HFF-Myc (cell line): ENCODE measurements around the gene ZNF532.

Source experiments
- DNase-seq: peaks from one replicate; pipeline ENCODE4 v3.0.0-alpha.2; 2011; ENCODE audit warnings: low read depth; ENCODE audit errors: extremely low read depth
- H3K4me3 ChIP-seq: replicated peaks from 2 replicates; pipeline ENCODE4 v1.5.1; 2011; ENCODE audit warnings: low read depth, mild to moderate bottlenecking, control low read depth, low read length
- CTCF ChIP-seq: IDR thresholded peaks from 2 replicates; pipeline ENCODE4 v1.5.1; 2012; ENCODE audit warnings: mild to moderate bottlenecking, low read depth, low read length, control low read depth; ENCODE audit errors: missing control alignments

The ZNF532 gene

GRCh38 chr18:58970943-58971790, 106.5 kb downstream of the ZNF532 start:
- no peak for DNase-seq
- TF ChIP-seq CTCF = no peak
- no peak overlapping the region for H3K4me3 ChIP-seq

GRCh38 chr18:58975296-58975695, 110.6 kb downstream of the ZNF532 start:
- no peak for TF ChIP-seq CTCF
- DNase-seq = no peak
- no peak overlapping the region for H3K4me3 ChIP-seq

GRCh38 chr18:58975781-58976180, 111.1 kb downstream of the ZNF532 start:
- no peak for DNase-seq
- H3K4me3 ChIP-seq = no peak overlapping the region
- no peak for TF ChIP-seq CTCF

- H3K4me3 ChIP-seq = no peak overlapping the region
- no peak for TF ChIP-seq CTCF
- no peak for DNase-seq
Measured at GRCh38 chr18:58977223-58977622, 112.5 kb downstream of the ZNF532 start.

- DNase-seq = no peak
- H3K4me3 ChIP-seq = no peak overlapping the region
- no peak for TF ChIP-seq CTCF
Measured at GRCh38 chr18:58977801-58978200, 113.1 kb downstream of the ZNF532 start.

GRCh38 chr18:58978916-58979315, 114.2 kb downstream of the ZNF532 start:
- no peak overlapping the region for H3K4me3 ChIP-seq
- DNase-seq = no peak
- no peak for TF ChIP-seq CTCF

- no peak overlapping the region for H3K4me3 ChIP-seq
- DNase-seq = no peak
- no peak for TF ChIP-seq CTCF
Measured at GRCh38 chr18:58979615-58980014, 114.9 kb downstream of the ZNF532 start.
